GM20431 (cell line): ENCODE measurements around the gene VSIG1.

ENCODE experiments used
- in situ Hi-C: fragments of 300-500 bp; cut with MseI, MboI; formaldehyde crosslinking; loops from one replicate; pipeline ENCODE4 v1.15.0; 2020; ENCODE audit warnings: low sequenced_read_pairs; ENCODE audit not compliant: unreplicated experiment

Gene VSIG1

DNA sequence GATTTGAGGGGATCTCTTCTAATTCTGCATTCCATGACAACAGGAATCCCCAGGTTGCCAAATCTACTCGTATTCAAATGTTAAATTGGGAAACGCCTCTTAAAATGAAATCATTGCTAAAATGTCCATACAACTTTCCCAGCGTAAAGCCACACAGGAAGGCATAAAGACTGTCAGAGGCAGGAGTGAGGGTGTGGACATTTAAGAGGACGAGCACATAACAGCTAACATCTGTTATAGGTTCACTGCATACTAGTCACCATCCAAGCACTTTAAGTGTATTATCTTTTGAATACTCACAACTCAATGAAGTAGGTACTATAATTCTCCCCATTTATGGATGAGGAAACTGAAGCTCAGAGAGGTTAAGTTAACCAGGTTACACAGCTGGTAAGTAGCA, 82.3 kb downstream of the VSIG1 start:
- in situ Hi-C loops, result no loop called here
